CD4-positive, alpha-beta T cell treated with Interleukin-21 for 1 hour (primary cell): ENCODE results near the gene SPATA20.

Source experiments
- DNase-seq: peaks from one replicate; pipeline ENCODE4 v3.0.0-alpha.2; 2020

The SPATA20 gene

GRCh38 chr17:50560185-50560824, 13.3 kb downstream of the SPATA20 start, which contains the start of gene CACNA1G:
TSS of gene CACNA1G (plus strand) at chr17:50560715. CDS start at chr17:50561460, 745 bp downstream.
- DNase-seq: peak; percentile 90

- DNase-seq: no peak
These were observed 14.2 kb downstream of the SPATA20 start for GRCh38 chr17:50560931-50561745.

GRCh38 chr17:50561746-50562141, 14.8 kb downstream of the SPATA20 start:
- no peak for DNase-seq

GRCh38 chr17:50562242-50563091, 15.5 kb downstream of the SPATA20 start:
- no peak for DNase-seq

GRCh38 chr17:50563092-50563511, 16.1 kb downstream of the SPATA20 start:
- DNase-seq: no peak

- no peak for DNase-seq
These were observed 17.9 kb downstream of the SPATA20 start for GRCh38 chr17:50564916-50565315.

- peak; percentile 35 for DNase-seq
These were observed 18.7 kb downstream of the SPATA20 start for GRCh38 chr17:50565402-50566350.

- no peak for DNase-seq
These were observed 19.9 kb downstream of the SPATA20 start for GRCh38 chr17:50566886-50567285.

GRCh38 chr17:50568659-50569058, 21.7 kb downstream of the SPATA20 start:
- no peak for DNase-seq

- DNase-seq: no peak
These were observed 22.6 kb downstream of the SPATA20 start for GRCh38 chr17:50569592-50569991.

GRCh38 chr17:50570032-50570431, 23.1 kb downstream of the SPATA20 start:
- DNase-seq: no peak

GRCh38 chr17:50570528-50570927, 23.6 kb downstream of the SPATA20 start:
- no peak for DNase-seq

- DNase-seq: no peak
These were observed 24.7 kb downstream of the SPATA20 start for GRCh38 chr17:50571681-50572080.

- DNase-seq: no peak
These were observed 25.6 kb downstream of the SPATA20 start for GRCh38 chr17:50572541-50572940.

GRCh38 chr17:50573866-50574611, 27.1 kb downstream of the SPATA20 start:
- no peak for DNase-seq

- DNase-seq: no peak
These were observed 28.7 kb downstream of the SPATA20 start for GRCh38 chr17:50575581-50576210.

- no peak for DNase-seq
These were observed 29.9 kb downstream of the SPATA20 start for GRCh38 chr17:50576864-50577263.

GRCh38 chr17:50577451-50577954, 30.5 kb downstream of the SPATA20 start:
- DNase-seq: no peak

GRCh38 chr17:50578173-50578572, 31.2 kb downstream of the SPATA20 start:
- DNase-seq: no peak

- DNase-seq: no peak
These were observed 32.4 kb downstream of the SPATA20 start for GRCh38 chr17:50579399-50579798.

GRCh38 chr17:50580646-50581045, 33.7 kb downstream of the SPATA20 start:
- no peak for DNase-seq
